Prostate gland (tissue), 2 donors: ENCODE measurements around the gene FAM50A.

Experiments
- CTCF ChIP-seq, 4 experiments: fragments of 200-600 bp in 2 of 4; fragments of 450-650 bp in 2 of 4; sonication (generic) in 2 of 4; IDR thresholded peaks; 1 replicate in 3 of 4; 2 replicates in 1 of 4; pipeline ENCODE4 v1.5.1; 2016 to 2019; ENCODE audit warnings: antibody characterized with exemption in 4 of 4, mild to moderate bottlenecking in 2 of 4, moderate library complexity in 2 of 4
- POLR2A ChIP-seq: fragments of 450-650 bp; IDR thresholded peaks from one replicate; pipeline ENCODE4 v1.6.1; 2016; ENCODE audit warnings: antibody characterized with exemption, mild to moderate bottlenecking

- TF ChIP-seq POLR2A (no peak), CTCF (IDR thresholded peaks at IDR 0.05) (no peak)
Observed at GRCh38 chrX:154473683-154474082, 29.7 kb downstream of the FAM50A start.
